Trophoblast cell (in vitro differentiated cells and primary cell): ENCODE data around the gene CCDC93.

Source experiments
- DNase-seq, 2 donors: peaks; one replicate each; pipeline ENCODE4 v3.0.0-alpha.2; 2016
- H2AFZ ChIP-seq: 2 replicates; pipeline ENCODE4 v1.6.1; 2013; ENCODE audit warnings: low read length, moderate library complexity, mild to moderate bottlenecking; ENCODE audit not compliant: insufficient read depth, poor library complexity
- H2AK5ac ChIP-seq: 2 replicates; pipeline ENCODE4 v1.6.1; 2013; ENCODE audit warnings: mild to moderate bottlenecking, low read length
- H2BK120ac ChIP-seq: 2 replicates; pipeline ENCODE4 v1.6.1; 2013; ENCODE audit warnings: low read length, mild to moderate bottlenecking, moderate library complexity; ENCODE audit not compliant: insufficient read depth, poor library complexity
- H2BK12ac ChIP-seq: 2 replicates; pipeline ENCODE4 v1.6.1; 2013; ENCODE audit warnings: mild to moderate bottlenecking, low read length, moderate library complexity
- H2BK5ac ChIP-seq: 2 replicates; pipeline ENCODE4 v1.6.1; 2013; ENCODE audit warnings: low read length, low read depth, moderate library complexity, mild to moderate bottlenecking; ENCODE audit not compliant: poor library complexity
- H3K14ac ChIP-seq: 2 replicates; pipeline ENCODE4 v1.6.1; 2013; ENCODE audit warnings: mild to moderate bottlenecking, low read length
- H3K18ac ChIP-seq: 2 replicates; pipeline ENCODE4 v1.6.1; 2013; ENCODE audit warnings: mild to moderate bottlenecking, low read length
- H3K23ac ChIP-seq: 2 replicates; pipeline ENCODE4 v1.6.1; 2013; ENCODE audit warnings: low read length
- H3K27ac ChIP-seq: 2 replicates; pipeline ENCODE4 v1.5.1; 2013; ENCODE audit warnings: low read depth, mild to moderate bottlenecking, inconsistent platforms, low read length, moderate library complexity
- H3K27me3 ChIP-seq: 2 replicates; pipeline ENCODE4 v1.6.1; 2013; ENCODE audit warnings: inconsistent platforms, mild to moderate bottlenecking, low read length, moderate library complexity; ENCODE audit not compliant: insufficient read depth
- H3K36me3 ChIP-seq, 2 experiments: 1 replicate in 1 of 2; 2 replicates in 1 of 2; pipeline ENCODE4 v1.6.1; 2013; ENCODE audit warnings: low read length in 2 of 2, mild to moderate bottlenecking in 2 of 2, moderate library complexity in 1 of 2; ENCODE audit not compliant: insufficient read depth in 2 of 2, control insufficient read depth in 1 of 2
- H3K4ac ChIP-seq: 2 replicates; pipeline ENCODE4 v1.6.1; 2013; ENCODE audit warnings: low read depth, mild to moderate bottlenecking, low read length, moderate library complexity
- H3K4me1 ChIP-seq, 2 experiments: 1 replicate in 1 of 2; 2 replicates in 1 of 2; pipeline ENCODE4 v1.6.1; 2013; ENCODE audit warnings: low read length in 2 of 2, mild to moderate bottlenecking in 2 of 2, moderate library complexity in 1 of 2; ENCODE audit not compliant: insufficient read depth in 2 of 2, control insufficient read depth in 1 of 2
- H3K4me2 ChIP-seq: 2 replicates; pipeline ENCODE4 v1.6.1; 2013; ENCODE audit warnings: inconsistent platforms, mild to moderate bottlenecking, low read length, moderate library complexity
- H3K4me3 ChIP-seq: 2 replicates; pipeline ENCODE4 v1.5.1; 2013; ENCODE audit warnings: mild to moderate bottlenecking, low read depth, low read length, inconsistent platforms
- H3K79me1 ChIP-seq: one replicate; pipeline ENCODE4 v1.6.1; 2013; ENCODE audit warnings: low read length
- H3K79me2 ChIP-seq: 2 replicates; pipeline ENCODE4 v1.6.1; 2013; ENCODE audit warnings: low read length, mild to moderate bottlenecking; ENCODE audit not compliant: control insufficient read depth, insufficient read depth, poor library complexity
- H3K9ac ChIP-seq: 2 replicates; pipeline ENCODE4 v1.6.1; 2013; ENCODE audit warnings: mild to moderate bottlenecking, low read length
- H3K9me3 ChIP-seq: 2 replicates; pipeline ENCODE4 v1.6.1; 2013; ENCODE audit warnings: low read depth, mild to moderate bottlenecking, control low read depth, inconsistent platforms, low read length; ENCODE audit not compliant: insufficient read depth
- H4K12ac ChIP-seq: 2 replicates; pipeline ENCODE4 v1.6.1; 2013; ENCODE audit warnings: low read depth, mild to moderate bottlenecking, low read length, moderate library complexity
- H4K8ac ChIP-seq: 2 replicates; pipeline ENCODE4 v1.6.1; 2013; ENCODE audit warnings: low read depth, mild to moderate bottlenecking, low read length, moderate library complexity
- H4K91ac ChIP-seq: one replicate; pipeline ENCODE4 v1.6.1; 2013; ENCODE audit warnings: low read depth, mild to moderate bottlenecking, low read length, moderate library complexity
- WGBS: extraction: QIAGEN DNeasy Blood & Tissue Kit; methylation state at CpG from one replicate; pipeline ENCODE4 v1.1.7; 2013; ENCODE audit warnings: missing lambda C conversion rate; ENCODE audit not compliant: insufficient read length, insufficient coverage; ENCODE audit errors: extremely low coverage; 5-methylcytosine and 5-hydroxymethylcytosine counted together

Gene CCDC93

GRCh38 chr2:118049140-118049815 is 35.4 kb upstream of the CCDC93 start:
- H3K9ac ChIP-seq: no peak overlapping the region

GRCh38 chr2:118048401-118048800 is 34.5 kb upstream of the CCDC93 start:
- Histone ChIP-seq H3K27me3 (no peaks in the 10 kb centered on the region), H2AK5ac (no peak overlapping the region), H2AFZ (no peak overlapping the region), H3K4me1 (no peaks in the 10 kb centered on the region), H2BK12ac (no peak overlapping the region), H3K4me2 (no peak overlapping the region), H3K36me3 (no peaks in the 10 kb centered on the region), H4K8ac (no peak overlapping the region), H2BK120ac (no peak overlapping the region), H3K23ac (no peak overlapping the region), H3K9ac (no peak overlapping the region), H3K4ac (no peak overlapping the region), H3K18ac (no peak overlapping the region), H2BK5ac (no peak overlapping the region), H3K14ac (no peak overlapping the region), H3K79me2 (no peaks in the 10 kb centered on the region), H4K12ac (no peak overlapping the region), H3K79me1 (no peaks in the 10 kb centered on the region), H4K91ac (no peak overlapping the region), H3K4me3 (no peak overlapping the region), H3K9me3 (no peaks in the 10 kb centered on the region), H3K27ac (no peak overlapping the region)
- no CpG with 5 or more reads among the region's 3 CpGs for WGBS
- peak; percentile 59 to 84 for DNase-seq

More at GRCh38 chr2:118049140-118049815, 35.4 kb upstream of the CCDC93 start:
- H4K91ac ChIP-seq: no peak overlapping the region
- H3K4me1 ChIP-seq: no peaks in the 10 kb centered on the region
- H3K79me1 ChIP-seq: no peaks in the 10 kb centered on the region
- no peak overlapping the region for H3K27ac ChIP-seq
- no peak overlapping the region for H2BK12ac ChIP-seq
- H3K4ac ChIP-seq: no peak overlapping the region
- H3K18ac ChIP-seq: no peak overlapping the region
- no peak overlapping the region for H3K14ac ChIP-seq
- H2AK5ac ChIP-seq: no peak overlapping the region
- no peak overlapping the region for H4K8ac ChIP-seq
- H4K12ac ChIP-seq: no peak overlapping the region
- no peaks in the 10 kb centered on the region for H3K27me3 ChIP-seq
- no peaks in the 10 kb centered on the region for H3K36me3 ChIP-seq
- no peak overlapping the region for H2BK5ac ChIP-seq
- no peak overlapping the region for H2AFZ ChIP-seq
- no CpG with 5 or more reads among the region's 3 CpGs for WGBS
- H3K23ac ChIP-seq: no peak overlapping the region
- no peaks in the 10 kb centered on the region for H3K9me3 ChIP-seq
- no peak overlapping the region for H2BK120ac ChIP-seq
- DNase-seq: no peak
- no peak overlapping the region for H3K4me3 ChIP-seq
- H3K4me2 ChIP-seq: no peak overlapping the region
- no peaks in the 10 kb centered on the region for H3K79me2 ChIP-seq

GRCh38 chr2:118047380-118047826 is 33.5 kb upstream of the CCDC93 start:
- no peak overlapping the region for H3K14ac ChIP-seq
- H3K4me1 ChIP-seq: no peaks in the 10 kb centered on the region
- H3K4ac ChIP-seq: no peak overlapping the region
- H3K27me3 ChIP-seq: no peaks in the 10 kb centered on the region
- H2BK12ac ChIP-seq: no peak overlapping the region
- no peak overlapping the region for H3K18ac ChIP-seq
- no peaks in the 10 kb centered on the region for H3K9me3 ChIP-seq
- H3K23ac ChIP-seq: no peak overlapping the region
- no peak overlapping the region for H2BK5ac ChIP-seq
- H3K36me3 ChIP-seq: no peaks in the 10 kb centered on the region
- H3K79me2 ChIP-seq: no peaks in the 10 kb centered on the region
- no peak overlapping the region for H2AFZ ChIP-seq
- peak in 1 of 2 donors; percentile 67 for DNase-seq
- no peak overlapping the region for H3K9ac ChIP-seq
- no peak overlapping the region for H3K27ac ChIP-seq
- no peak overlapping the region for H4K91ac ChIP-seq
- no peak overlapping the region for H2BK120ac ChIP-seq
- no CpG with 5 or more reads among the region's 3 CpGs for WGBS
- no peak overlapping the region for H2AK5ac ChIP-seq
- H3K79me1 ChIP-seq: no peaks in the 10 kb centered on the region
- H4K12ac ChIP-seq: no peak overlapping the region
- H3K4me3 ChIP-seq: no peak overlapping the region
- H3K4me2 ChIP-seq: no peak overlapping the region
- no peak overlapping the region for H4K8ac ChIP-seq

GRCh38 chr2:118046634-118047210 is 32.9 kb upstream of the CCDC93 start:
- WGBS: no CpG with 5 or more reads among the region's 4 CpGs
- H2BK12ac ChIP-seq: no peak overlapping the region
- no peak overlapping the region for H3K4me3 ChIP-seq
- no peaks in the 10 kb centered on the region for H3K4me1 ChIP-seq
- H3K4ac ChIP-seq: no peak overlapping the region
- no peak overlapping the region for H3K18ac ChIP-seq
- no peaks in the 10 kb centered on the region for H3K79me1 ChIP-seq
- H2AFZ ChIP-seq: no peak overlapping the region
- H2AK5ac ChIP-seq: no peak overlapping the region
- no peak overlapping the region for H3K4me2 ChIP-seq
- no peaks in the 10 kb centered on the region for H3K36me3 ChIP-seq
- H3K79me2 ChIP-seq: no peaks in the 10 kb centered on the region
- DNase-seq: peak in 1 of 2 donors; percentile 68
- no peaks in the 10 kb centered on the region for H3K9me3 ChIP-seq
- H3K27ac ChIP-seq: no peak overlapping the region
- no peak overlapping the region for H4K91ac ChIP-seq
- H4K8ac ChIP-seq: no peak overlapping the region
- no peak overlapping the region for H2BK120ac ChIP-seq
- no peak overlapping the region for H3K23ac ChIP-seq
- no peak overlapping the region for H3K14ac ChIP-seq
- no peak overlapping the region for H4K12ac ChIP-seq
- no peak overlapping the region for H2BK5ac ChIP-seq
- no peak overlapping the region for H3K9ac ChIP-seq
- no peaks in the 10 kb centered on the region for H3K27me3 ChIP-seq
